Ovary (tissue), 9 donors: ENCODE measurements around the gene BCOR. TPM values are rescaled to one million over a fixed set of nuclear protein-coding genes. Genes with fewer than 3 reads are reported as not detected.

Experiments used
- DNase-seq, 5 donors: peaks; one replicate each; pipeline ENCODE4 v3.0.0-alpha.2; 2019 to 2020
- H3K27ac ChIP-seq, 2 donors: fragments of 200-600 bp; one replicate each; pipeline versions ENCODE4 v1.5.1 to v1.8.0; 2019 to 2022
- H3K27me3 ChIP-seq: fragments of 200-600 bp; one replicate; pipeline ENCODE4 v1.8.0; 2022
- H3K36me3 ChIP-seq: fragments of 200-600 bp; sonication (generic); one replicate; pipeline ENCODE4 v1.5.1; 2019
- H3K4me1 ChIP-seq: one replicate; pipeline ENCODE4 v1.8.1; 2013; ENCODE audit warnings: mild to moderate bottlenecking, moderate library complexity; ENCODE audit not compliant: insufficient read depth
- H3K4me3 ChIP-seq: fragments of 200-600 bp; sonication (generic); one replicate; pipeline ENCODE4 v1.5.1; 2017
- H3K9me3 ChIP-seq, 2 donors: fragments of 200-600 bp in 1 of 2; sonication (generic) in 1 of 2; one replicate each; pipeline versions ENCODE4 v1.5.1 to v1.8.1; 2013 to 2019; ENCODE audit warnings: mild to moderate bottlenecking in 1 of 2, moderate library complexity in 1 of 2
- EP300 ChIP-seq: sonication (generic); formaldehyde crosslinking; IDR thresholded peaks from one replicate; pipeline ENCODE4 v1.6.1; 2017; ENCODE audit warnings: antibody characterized with exemption
- POLR2A ChIP-seq: fragments of 450-650 bp; IDR thresholded peaks from one replicate; pipeline ENCODE4 v1.6.1; 2017; ENCODE audit warnings: antibody characterized with exemption, mild to moderate bottlenecking, moderate library complexity
- WGBS, 3 donors: extraction: QIAGEN DNeasy Blood & Tissue Kit in 1 of 3; methylation state at CpG; one replicate each; pipeline versions ENCODE4 v1.1.5 to v1.1.7; 2013 to 2017; 5-methylcytosine and 5-hydroxymethylcytosine counted together
- intact Hi-C, 4 donors: fragments of 100-400 bp; cut with DNase I; formaldehyde crosslinking; loops; one replicate each; pipeline versions ENCODE4 v1.11.0 to v1.15.1; 2022 to 2023
- polyA plus RNA-seq, 2 donors: library from polyadenylated mRNA; stranded (reverse); fragments of 200-250 nt in 1 of 2; fragments of 350-450 nt in 1 of 2; fragmentation: Illumina TruSeq in 1 of 2; extraction: RNeasy Lipid Tissue Mini Kit (QIAGEN cat#74804) in 1 of 2; gene quantifications; one replicate each; pipeline ENCODE4 v1.2.3, GENCODE V29; 2013 to 2014
- total RNA-seq, 7 donors: library from RNA; depleted of rRNA in 2 of 7; stranded (reverse); fragments of >200 nt in 2 of 7; fragmentation: NEBNext Ultra II Directional in 3 of 7; extraction: Animal tissue kit (Norgen Biotek cat#: 25700) in 3 of 7; gene quantifications; one replicate each; pipeline versions ENCODE4 v1.1.0 to v1.2.4, GENCODE V29; 2016 to 2023
- TF ChIP-seq, protein P1 (sequence below), 3 donors: fragments of 450-650 bp in 2 of 3; fragments of 200-600 bp in 1 of 3; IDR thresholded peaks; one replicate each; pipeline versions ENCODE4 v1.5.1 to v1.8.0; 2016 to 2022; ENCODE audit warnings: antibody characterized with exemption in 3 of 3, mild to moderate bottlenecking in 1 of 3
- donor health status: DM: no; HTN: no; CAD: no; lungs with moderate emphysema.
- donor health status: DM: no; HTN: no; CAD: no.
- donor health status: Bipolar disorder and iron deficiency.
- donor health status: DM: yes; HTN: yes; CAD: no.
- donor health status: DM: no; HTN: no; CAD: no.
- donor health status: DM: yes; HTN: yes; CAD: no.

BCOR gene
- total and polyA plus RNA-seq, 9 donors: 17.7 to 57.2 (median 42.3) TPM

DNA sequence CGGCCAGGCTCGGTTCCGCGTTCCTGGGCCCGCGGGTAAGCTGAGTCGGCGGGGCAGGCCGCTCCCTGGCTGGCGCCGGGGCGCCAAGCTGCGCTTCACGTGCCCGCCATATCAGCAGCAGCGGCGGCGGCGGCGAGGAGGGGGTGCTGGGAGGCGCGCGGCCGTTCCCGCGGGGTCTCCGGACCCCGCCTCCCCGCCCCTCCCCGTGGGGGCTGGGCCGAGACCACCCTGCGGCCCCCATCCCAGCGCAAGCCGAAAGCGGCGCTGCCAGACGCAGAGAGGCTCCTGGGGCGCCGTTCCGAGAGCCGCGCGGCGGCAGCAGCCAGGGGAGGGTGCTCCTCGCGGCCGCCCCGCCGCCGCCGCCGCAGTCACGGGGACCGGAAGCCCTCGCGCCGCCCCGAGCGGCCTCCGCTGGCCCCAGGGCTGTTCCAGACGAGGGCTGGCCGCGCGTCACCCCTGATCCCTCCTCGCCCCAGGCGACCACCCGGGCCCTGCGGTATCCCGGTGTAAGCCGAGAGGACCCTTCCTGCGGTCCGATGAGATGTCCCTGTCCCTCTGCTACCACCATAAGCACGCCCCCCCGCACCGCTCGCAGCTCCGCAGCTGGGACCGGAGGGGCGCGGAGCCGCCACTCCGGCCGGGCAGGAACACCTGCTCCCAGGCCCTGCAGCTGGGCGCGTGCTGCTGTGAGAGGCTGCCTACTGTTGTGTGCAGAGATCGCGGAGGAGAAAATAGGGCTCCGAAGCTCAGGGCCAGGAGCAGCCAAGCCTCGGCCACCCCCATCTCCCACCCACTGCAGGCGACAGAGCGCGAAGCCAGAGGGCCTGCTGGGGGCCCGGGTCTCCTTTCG, 7.5 kb upstream of the BCOR start:
- Histone ChIP-seq H3K4me1 (peaks cover 1% of the 10 kb centered on the region), H3K27ac (peak overlapping the region; percentile 55 to 96), H3K36me3 (no peaks in the 10 kb centered on the region), H3K27me3 (no peaks in the 10 kb centered on the region), H3K4me3 (peak overlapping the region; percentile 48), H3K9me3 (no peaks in the 10 kb centered on the region)
- DNase-seq: peak; percentile 38 to 63 (median 52)
- intact Hi-C loops: loop anchor here (5.0 to 10.0 kb wide), 4 partner anchors 42 to 160 kb away; no protein-coding TSS in a partner anchor
- no peak for TF ChIP-seq EP300
- TF ChIP-seq, protein P1, sequence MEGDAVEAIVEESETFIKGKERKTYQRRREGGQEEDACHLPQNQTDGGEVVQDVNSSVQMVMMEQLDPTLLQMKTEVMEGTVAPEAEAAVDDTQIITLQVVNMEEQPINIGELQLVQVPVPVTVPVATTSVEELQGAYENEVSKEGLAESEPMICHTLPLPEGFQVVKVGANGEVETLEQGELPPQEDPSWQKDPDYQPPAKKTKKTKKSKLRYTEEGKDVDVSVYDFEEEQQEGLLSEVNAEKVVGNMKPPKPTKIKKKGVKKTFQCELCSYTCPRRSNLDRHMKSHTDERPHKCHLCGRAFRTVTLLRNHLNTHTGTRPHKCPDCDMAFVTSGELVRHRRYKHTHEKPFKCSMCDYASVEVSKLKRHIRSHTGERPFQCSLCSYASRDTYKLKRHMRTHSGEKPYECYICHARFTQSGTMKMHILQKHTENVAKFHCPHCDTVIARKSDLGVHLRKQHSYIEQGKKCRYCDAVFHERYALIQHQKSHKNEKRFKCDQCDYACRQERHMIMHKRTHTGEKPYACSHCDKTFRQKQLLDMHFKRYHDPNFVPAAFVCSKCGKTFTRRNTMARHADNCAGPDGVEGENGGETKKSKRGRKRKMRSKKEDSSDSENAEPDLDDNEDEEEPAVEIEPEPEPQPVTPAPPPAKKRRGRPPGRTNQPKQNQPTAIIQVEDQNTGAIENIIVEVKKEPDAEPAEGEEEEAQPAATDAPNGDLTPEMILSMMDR (IDR thresholded peaks at IDR 0.05): no peak
- no peak for TF ChIP-seq POLR2A
- WGBS, 3 donors: 3 to 19% (median 5%) methylated on average over 71 to 94 of the region's 94 CpGs

DNA sequence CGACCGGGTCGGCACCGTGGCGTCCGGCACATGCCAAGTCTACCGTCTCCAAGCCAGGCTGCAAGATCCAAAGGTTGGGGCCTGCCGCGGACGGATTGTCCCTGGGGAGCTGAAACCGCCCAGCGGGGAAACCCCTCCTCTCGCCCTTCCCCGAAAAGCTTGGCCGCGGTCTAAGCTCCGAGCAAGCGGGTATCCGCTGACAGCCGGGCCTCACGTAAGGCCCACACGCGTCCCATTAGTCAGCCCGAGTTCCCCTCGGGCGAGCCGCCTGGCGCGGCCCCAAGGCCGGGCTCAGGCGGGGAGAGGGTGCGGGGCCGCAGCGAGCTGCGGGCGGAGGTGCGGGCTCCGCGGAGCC, 6.8 kb upstream of the BCOR start:
- no peak for TF ChIP-seq EP300
- TF ChIP-seq POLR2A: peak; percentile 18
- H3K27me3 ChIP-seq: no peaks in the 10 kb centered on the region
- peaks cover 3% of the 10 kb centered on the region for H3K4me1 ChIP-seq
- no peaks in the 10 kb centered on the region for H3K9me3 ChIP-seq
- no peaks in the 10 kb centered on the region for H3K36me3 ChIP-seq
- H3K27ac ChIP-seq: peak overlapping the region; percentile 55 to 96
- 5 to 12% (median 8%) methylated on average over 27 to 39 of the region's 39 CpGs for WGBS, 3 donors
- intact Hi-C loops: loop anchor here in 2 of 4 donors (5.0 to 10.0 kb wide), 2 partner anchors 63 to 160 kb away; no protein-coding TSS in a partner anchor
- H3K4me3 ChIP-seq: peak overlapping the region; percentile 48
- DNase-seq: peak in 4 of 5 donors; percentile 44 to 63 (median 60)

DNA sequence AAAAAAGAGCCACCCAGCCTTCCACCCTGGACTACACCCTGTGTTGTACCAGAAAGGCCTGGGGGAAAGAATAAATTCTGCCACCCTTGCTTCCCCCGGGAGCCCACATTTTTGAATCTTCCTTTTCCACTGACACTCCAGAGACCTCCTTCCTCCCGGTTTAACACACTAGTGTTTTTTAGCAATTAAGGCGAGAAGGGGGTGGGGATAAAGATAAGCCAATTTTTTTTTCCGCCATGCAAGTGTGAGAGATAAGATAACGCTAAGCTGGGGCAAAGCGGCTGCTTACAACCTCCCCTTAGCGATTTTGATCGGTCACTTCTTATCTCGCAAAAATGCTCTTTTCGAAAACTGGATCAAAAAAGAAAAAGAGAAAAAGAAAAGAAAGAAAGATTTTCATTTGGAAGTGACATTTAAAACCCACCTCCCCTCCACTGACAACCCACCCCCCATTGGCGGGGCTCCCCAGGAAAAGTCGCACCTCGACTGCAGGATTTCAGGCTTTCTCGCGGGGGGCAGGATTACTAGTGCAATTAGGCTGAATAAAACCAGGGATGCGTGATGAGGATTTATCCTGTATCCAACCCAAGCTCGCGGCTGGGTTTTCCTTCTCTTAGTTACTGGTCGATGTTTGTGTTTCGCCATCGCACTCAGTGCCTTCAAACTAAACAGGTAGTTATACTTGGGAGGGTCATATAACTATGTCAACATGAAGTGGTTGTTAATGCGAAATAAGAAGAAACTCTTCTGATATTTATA, 6.0 kb upstream of the BCOR start:
- Histone ChIP-seq H3K9me3 (no peaks in the 10 kb centered on the region), H3K4me3 (no peak overlapping the region), H3K27ac (no peak overlapping the region), H3K36me3 (no peaks in the 10 kb centered on the region), H3K27me3 (no peaks in the 10 kb centered on the region), H3K4me1 (peaks cover 3% of the 10 kb centered on the region)
- WGBS, 3 donors: 51 to 62% (median 51%) methylated on average over 22 of the region's 22 CpGs
- no peak for DNase-seq
- intact Hi-C loops: loop anchor here in 2 of 4 donors (5.0 to 10.0 kb wide), 2 partner anchors 64 to 161 kb away; no protein-coding TSS in a partner anchor
- TF ChIP-seq POLR2A (no peak), EP300 (no peak)
- TF ChIP-seq, protein P1 (IDR thresholded peaks at IDR 0.05): no peak

DNA sequence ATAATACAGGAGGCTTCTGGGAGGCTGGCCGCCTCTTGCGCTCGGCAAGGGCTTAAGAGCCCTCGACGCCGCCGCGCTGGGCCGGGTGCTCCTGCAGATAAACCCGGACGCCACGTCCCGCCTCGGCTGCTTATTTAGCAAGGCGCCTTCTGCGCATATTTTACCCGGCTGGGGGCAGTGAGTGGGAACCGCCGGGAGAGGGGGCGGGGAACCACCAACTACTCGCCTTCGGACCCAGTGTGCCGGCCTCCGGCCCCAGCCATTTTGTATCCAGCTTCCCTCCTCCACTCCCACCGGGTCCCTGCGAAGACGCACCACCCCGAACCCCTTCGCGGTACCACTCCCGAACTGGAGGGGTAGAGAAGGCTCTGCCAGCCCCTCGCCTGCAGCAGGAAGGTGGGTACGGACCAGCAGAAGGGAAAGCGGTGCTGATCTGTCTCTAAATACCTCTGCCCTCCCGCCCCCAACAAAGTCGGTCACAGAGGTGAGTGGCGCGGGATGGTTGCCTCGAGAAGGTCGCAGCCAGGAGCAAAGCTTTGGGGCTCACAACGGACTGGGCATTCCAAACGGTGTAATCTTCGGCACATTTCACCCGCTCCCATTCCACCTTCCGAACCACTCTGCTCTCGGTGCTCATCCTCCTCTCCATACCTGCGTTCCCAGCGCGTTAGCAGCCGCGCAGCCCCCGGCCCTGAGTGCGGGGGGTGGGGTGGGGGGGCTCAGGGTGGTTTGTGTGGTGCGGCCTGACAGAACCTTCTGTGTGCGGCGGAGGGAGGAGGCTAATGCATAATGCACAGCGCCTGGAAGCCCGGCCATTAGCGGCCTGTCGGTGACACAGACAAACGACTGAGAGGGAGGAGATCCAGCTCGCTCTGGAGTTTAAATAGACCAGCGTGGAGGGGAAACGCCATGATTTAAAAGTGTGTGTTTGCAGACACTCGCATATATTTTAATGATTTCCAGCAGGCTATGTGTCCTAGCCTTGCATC, 4.9 kb upstream of the BCOR start:
- WGBS, 3 donors: 57 to 72% (median 62%) methylated on average over 59 to 65 of the region's 65 CpGs
- no peak overlapping the region for H3K4me3 ChIP-seq
- peaks cover 2% of the 10 kb centered on the region for H3K4me1 ChIP-seq
- intact Hi-C loops: loop anchor here in 2 of 4 donors (5.0 to 10.0 kb wide), 2 partner anchors 65 to 162 kb away; no protein-coding TSS in a partner anchor
- H3K27me3 ChIP-seq: no peaks in the 10 kb centered on the region
- TF ChIP-seq POLR2A (no peak), EP300 (no peak)
- TF ChIP-seq, protein P1 (IDR thresholded peaks at IDR 0.05): no peak
- H3K27ac ChIP-seq: no peak overlapping the region
- no peaks in the 10 kb centered on the region for H3K36me3 ChIP-seq
- DNase-seq: no peak
- no peaks in the 10 kb centered on the region for H3K9me3 ChIP-seq
